ENCODE results near the gene GOLIM4. TPM values are rescaled to one million over a fixed set of nuclear protein-coding genes. Genes with fewer than 3 reads are reported as not detected.

The GOLIM4 gene
- total RNA-seq, 1 experiment from 2014 or later = 21.4 TPM

DNA sequence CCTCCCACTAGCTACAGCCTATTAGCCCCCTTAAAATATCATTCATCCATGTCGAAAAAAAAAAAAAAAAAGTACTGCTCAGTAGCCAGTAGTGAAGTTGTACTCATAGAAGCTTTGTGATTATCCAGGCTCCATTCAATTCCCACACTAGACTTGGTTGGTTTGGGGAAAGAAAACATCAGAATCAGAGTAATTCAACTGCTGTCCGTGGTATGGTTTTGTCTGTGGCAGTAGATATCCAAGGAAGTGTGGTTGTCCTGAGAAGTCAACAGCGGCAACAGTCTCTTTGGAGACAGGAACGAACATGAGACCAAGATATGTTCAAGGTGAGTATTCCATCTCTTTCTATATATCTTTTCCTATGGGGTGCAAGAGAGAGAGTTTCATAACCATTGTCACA lies 99.2 kb downstream of the GOLIM4 start:
- no peak for DNase-seq (ENCODE audit: low spot score)

DNA sequence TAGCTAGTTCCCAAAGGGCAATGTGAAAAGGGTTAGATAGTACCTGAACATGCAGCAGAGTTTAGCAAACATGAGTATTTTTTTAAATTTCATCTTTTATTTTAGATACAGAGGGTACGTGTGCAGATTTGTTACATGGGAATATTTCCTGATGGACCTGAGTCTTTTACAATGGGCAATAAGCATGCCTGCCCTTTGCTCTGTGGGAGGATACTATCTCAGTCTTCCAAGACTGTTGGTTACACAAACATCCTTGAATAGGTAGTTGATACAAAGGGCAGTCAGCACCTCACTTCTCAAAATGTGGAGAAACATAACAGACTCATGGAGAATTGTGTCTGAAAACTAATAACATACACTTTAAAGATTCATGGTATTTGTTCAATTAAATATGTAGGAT lies 103.3 kb downstream of the GOLIM4 start:
- DNase-seq (ENCODE audit: low spot score) = no peak

DNA sequence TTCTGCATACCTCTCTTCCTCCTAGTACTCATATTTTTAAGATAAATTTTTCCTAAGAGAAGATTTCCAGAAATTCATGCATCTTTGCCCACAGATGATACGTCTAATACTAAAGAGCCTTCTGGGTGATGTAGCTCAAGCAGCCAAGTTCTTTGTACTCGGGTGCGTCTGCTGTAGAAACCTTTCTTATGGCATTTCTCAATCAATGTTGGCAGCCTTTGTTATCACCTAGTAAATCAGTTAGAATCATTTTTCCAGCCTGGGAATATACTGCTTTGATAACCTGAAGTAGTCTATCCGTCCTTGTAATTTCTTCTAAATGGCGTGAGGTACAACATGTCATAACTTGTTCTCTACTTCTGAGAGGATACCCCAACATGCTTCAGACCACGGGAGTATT lies 104.5 kb downstream of the GOLIM4 start:
- DNase-seq (ENCODE audit: low spot score) = no peak

DNA sequence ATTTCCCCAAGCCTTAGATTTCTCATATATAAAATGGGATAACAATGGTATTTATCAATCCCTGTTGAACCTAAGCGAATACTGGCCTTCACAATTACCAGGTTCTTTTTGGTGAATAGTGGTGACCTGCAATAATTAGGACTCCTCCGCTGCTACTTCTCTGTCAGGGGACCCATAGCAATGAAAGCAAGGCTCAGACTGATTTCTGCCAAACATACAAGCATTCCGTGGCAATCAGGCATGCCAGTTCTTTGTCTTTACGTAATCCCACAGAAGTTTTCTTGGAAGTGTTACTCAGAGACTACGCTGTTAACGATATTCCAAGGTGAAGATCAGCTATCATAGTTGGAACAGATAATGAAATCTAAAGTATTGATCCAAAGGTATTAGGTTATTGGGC lies 105.7 kb downstream of the GOLIM4 start:
- no peak for DNase-seq (ENCODE audit: low spot score)

DNA sequence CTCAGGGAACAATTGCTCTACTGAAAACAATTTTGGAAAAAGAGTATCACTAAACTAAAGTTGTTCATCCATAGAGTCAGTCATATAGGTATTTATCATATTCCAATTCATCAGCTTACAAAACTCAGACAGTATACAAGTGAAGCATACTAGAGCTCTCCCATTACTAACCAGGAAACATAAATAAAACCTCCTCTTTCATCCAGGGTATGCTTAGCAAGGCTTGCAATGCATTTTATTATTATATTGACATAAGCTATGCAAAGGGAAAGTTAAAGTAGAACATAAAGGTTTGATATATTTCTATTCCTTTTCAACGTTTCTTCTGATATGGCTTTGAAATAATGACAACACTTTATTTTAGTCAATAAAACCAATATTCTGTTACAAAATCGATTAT lies 106.7 kb downstream of the GOLIM4 start:
- no peak for DNase-seq (ENCODE audit: low spot score)

DNA sequence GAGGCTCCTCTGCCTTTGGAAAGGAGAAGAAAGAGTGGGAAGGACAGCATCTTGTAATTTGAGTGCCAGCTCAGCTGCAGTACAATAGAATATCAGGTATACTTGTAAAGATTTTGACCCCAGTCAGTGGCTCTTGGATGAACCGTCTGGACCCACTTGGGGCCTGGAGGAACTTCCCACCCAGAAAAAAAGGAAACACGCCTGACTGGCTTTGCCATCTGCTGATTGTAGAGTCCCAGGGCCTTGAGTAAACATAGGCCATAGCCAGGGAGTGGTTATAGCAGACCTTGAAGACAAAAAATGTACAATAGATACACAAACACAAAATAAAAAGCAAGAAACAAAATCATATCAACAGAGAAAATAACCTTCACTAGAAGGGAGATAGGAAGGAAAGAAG lies 112.1 kb downstream of the GOLIM4 start:
- no peak for DNase-seq (ENCODE audit: low spot score)

DNA sequence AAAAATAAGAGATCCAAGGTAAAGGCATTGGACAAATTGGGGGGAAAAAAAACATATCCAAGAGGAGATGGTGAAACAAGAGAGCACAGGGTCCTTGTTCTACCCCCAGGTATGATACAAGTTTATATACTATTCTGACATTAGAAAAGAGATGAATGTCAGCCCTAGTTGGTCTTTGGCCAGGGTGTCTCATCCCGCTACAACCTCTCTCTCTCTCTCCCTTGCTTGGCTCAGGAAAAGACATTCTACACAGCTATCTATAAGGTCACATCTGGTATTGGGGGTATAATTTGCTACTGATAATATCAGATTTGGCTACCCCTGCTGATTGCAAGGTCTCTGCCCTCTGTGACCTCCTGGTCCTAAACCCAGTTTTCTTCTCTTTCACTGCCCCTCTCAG lies 117.2 kb downstream of the GOLIM4 start:
- no peak for DNase-seq (ENCODE audit: low spot score)

DNA sequence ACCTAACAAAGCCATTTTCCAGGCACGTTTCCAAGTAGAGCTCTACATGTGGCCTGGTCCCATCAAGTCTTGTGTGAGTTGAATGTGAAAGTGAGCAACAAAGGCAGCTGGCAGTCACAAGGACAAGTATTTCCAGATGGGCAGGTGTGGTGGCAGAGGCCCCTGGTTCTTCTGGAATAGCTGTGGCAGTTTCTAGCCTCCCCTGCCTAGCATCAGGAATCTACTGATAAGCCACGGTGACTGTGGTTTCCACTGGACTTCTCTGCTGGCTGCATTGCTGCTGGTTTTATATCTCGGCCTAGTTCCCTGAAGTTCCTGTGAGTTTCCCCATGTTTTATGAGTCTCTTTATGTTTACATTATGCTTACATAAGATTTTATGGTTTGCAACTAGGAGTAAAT lies 117.7 kb downstream of the GOLIM4 start:
- peak; percentile 93 for DNase-seq (ENCODE audit: low spot score)

DNA sequence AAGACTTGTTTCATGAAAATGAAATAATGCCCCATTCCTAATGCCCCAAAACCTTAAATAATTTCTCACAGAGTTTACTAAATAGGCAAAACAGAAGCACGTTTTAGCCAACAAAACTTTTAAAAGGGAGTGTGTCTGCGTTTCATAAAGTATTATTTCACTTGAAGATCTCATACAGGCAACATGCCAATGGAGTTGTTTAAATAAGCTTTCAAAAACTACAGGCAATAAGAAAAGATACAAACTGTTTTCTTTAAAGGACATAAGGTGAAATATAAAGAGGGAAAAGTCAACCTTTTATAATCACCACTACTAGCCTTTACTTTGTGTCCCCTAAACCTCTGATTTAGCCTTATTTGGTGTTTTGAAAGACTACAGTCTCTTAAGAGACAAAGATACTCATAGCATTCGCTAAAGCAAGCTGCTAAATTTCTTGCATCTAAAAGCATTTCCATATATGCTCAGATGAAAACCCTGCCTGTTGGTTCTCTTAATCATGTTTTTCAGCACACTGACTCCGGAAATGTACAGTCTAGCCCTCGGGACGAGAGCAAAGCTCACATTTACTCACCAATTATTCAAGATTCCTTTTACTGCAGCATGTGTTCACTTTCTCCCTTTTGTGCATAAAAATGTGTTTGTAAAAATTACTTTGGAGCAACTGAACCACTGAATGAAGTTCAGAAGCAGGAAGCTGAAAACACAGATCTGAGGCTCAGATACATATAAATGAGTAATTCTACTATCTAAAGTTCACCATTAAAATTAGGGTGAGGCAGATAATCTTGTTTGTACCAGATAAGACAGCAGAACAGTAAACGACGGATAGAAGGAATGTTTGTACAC lies 119.0 kb downstream of the GOLIM4 start:
- peak; percentile 53 for DNase-seq (ENCODE audit: low spot score)

DNA sequence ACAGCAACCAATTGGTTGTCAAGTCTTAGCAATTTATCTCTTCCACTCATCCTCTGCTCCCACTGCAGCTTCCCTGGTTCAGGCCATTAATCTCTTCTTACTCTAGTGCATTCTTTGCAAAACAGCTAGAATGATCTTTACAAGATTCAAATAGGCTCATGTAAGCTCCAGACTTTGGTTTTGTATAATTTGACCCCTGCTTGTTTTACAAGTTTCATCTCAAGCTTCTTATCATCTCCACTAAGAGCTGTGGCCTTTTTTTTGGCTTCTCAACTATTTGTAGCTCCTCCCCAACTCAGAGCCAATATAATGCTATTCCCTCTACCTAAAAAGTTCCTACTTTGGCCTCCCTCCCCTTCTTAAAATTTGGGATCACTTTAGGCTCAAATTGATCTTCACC lies 121.8 kb downstream of the GOLIM4 start:
- DNase-seq (ENCODE audit: low spot score) = no peak

DNA sequence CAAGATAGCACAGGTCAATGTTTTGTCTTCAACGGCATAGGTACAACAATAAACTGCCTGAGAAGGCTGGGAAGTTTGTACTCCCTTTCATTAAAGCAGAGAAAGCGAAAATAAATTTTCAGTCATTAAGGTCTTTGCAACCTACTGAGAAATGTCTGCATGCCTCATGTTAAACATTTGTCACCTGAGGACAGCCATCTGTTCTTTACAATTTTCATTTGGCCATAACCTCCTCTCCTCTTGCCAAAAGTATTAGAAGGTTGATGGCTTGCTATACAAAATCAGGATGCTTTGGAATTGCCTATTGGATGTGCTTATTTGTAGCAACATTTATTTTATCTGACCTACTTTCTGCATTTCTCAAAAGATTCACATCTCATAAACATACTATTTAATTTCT lies 122.7 kb downstream of the GOLIM4 start:
- no peak for DNase-seq (ENCODE audit: low spot score)

DNA sequence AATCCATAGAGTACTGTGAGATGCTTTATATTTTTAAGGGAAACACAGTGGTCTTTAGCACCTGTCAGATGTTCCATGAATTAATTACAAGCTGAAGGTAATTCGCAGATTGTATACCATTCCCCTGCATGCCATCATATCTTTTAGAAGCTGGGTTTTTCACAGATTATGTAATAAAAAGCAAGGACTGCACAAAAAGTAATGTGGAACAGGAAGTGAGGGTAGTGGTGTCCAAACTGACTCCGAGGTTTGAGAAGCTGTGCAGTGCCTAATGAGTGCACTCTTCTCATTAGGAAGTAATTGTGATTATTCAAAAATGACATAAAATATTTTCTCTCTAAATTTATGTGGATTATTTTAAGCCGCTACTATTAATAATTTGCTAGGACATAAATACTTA lies 123.2 kb downstream of the GOLIM4 start:
- no peak for DNase-seq (ENCODE audit: low spot score)

DNA sequence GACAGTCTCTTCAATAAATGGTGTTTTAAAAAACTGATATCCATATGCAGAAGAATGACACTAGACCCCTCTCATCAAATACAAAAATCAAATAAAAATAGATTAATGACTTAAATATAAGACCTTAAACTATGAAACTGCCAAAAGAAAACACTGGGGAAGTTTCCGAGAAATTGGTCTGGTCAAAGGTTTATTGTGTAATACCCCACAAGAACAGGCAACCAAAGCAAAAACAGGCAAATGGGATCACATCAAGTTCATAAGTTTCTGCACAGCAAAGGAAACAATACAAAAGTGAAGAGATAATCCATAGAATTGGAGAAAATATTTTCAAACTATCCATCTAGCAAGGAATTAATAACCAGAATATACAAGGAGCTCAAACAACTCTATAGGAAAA lies 126.2 kb downstream of the GOLIM4 start:
- DNase-seq (ENCODE audit: low spot score) = no peak

DNA sequence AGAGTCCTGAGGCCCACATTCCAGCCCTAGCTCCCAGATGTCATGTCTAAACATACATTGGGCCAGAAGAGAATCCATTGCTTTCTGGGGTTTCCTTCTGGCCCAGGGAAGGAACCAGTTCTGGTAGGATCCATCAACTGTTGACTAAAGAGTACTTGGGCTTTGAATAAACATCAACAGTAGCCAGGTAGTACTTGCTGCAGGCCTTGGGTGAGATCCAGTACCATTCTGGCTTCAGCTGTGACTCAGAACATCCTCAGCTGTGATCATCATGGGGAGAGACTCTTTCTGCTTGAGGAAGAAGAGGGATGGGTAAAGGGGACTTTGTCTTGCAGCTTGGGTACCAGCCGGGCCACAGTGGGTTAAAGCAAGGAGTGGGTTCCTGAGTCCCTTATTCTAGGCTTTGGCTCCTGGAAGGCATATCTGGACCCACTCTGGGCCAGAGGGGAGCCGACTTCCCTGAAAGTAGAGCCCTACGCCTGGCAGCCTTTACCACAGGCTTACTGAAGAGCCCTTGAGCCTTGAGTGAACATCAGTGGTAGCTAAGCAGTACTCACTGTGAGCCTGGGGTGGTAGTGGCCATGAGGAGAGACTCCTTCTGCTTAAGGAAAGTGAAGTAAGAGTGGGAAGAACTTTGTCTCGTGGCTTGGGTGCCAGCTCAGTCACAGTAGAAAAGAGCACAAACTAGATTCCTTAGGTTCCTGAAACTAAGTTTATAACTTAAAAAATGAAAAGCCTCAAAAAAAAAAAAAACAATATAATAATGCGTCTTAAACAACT lies 128.3 kb downstream of the GOLIM4 start:
- DNase-seq (ENCODE audit: low spot score) = no peak
